ENCODE results near the gene TULP4.
A peak's percentile ranks its signal among the peaks of the same experiment; 100 is the strongest.

TULP4 gene

DNA sequence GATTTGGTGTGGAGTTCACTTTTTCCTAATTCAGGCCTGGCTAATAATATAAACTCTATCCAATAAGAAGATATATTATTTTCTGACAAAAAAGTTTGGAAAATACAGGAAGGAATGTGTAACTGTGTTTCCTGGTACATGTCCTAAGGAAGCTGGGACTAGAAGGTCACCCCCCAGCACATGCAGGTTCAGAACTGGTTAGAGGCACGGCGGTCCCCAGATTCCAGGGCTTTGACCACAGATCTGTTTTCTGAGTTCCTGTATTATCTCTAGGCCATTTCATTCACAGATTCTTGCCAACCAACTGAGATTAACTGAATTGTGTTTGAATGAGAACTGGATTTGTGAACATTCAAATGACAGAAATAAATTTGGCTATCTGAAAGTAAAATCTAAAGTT is 94.5 kb downstream of the TULP4 start:
- CTCF ChIA-PET = no interaction called here
- POLR2A ChIA-PET = no interaction called here
- WGBS (ENCODE audit: insufficient coverage) = no CpG with 5 or more reads among the region's 2 CpGs

GRCh38 chr6:158408013-158408412 is 95.7 kb downstream of the TULP4 start:
- Histone ChIP-seq H3K36me3 (ENCODE audit: control insufficient read depth in 4 of 4, insufficient read depth in 4 of 4, low read length in 3 of 4) (no peaks in the 10 kb centered on the region), H3K27ac (ENCODE audit: insufficient read depth in 1 of 2, low read depth in 1 of 2, low read length in 2 of 2, poor library complexity in 1 of 2, severe bottlenecking in 2 of 2) (no peak overlapping the region), H3K4me3 (ENCODE audit: control insufficient read depth in 1 of 7, extremely low read depth in 1 of 7, insufficient read depth in 4 of 7, low read depth in 2 of 7, low read length in 6 of 7) (no peak overlapping the region), H3K9me3 (ENCODE audit: control extremely low read depth in 1 of 5, control insufficient read depth in 4 of 5, insufficient read depth in 2 of 5, low read depth in 1 of 5, low read length in 4 of 5) (no peaks in the 10 kb centered on the region), H3K4me1 (ENCODE audit: control extremely low read depth in 1 of 4, control insufficient read depth in 4 of 4, insufficient read depth in 4 of 4, low read length in 3 of 4) (peaks cover 7 to 17% (median 9%) of the 10 kb centered on the region in 4 experiments), H3K27me3 (replicated peaks in 2 of 5; ENCODE audit: control insufficient read depth in 4 of 5, insufficient read depth in 5 of 5, low read length in 4 of 5) (no peaks in the 10 kb centered on the region)
- ChIA-PET POLR2A (no interaction called here), CTCF (no interaction called here)
- 100% methylated on average over 8 of the region's 9 CpGs for WGBS (ENCODE audit: insufficient coverage)
- no peak for DNase-seq

More for the DNA sequence above, 94.5 kb downstream of the TULP4 start:
- no peaks in the 10 kb centered on the region for H3K36me3 ChIP-seq (ENCODE audit: control insufficient read depth in 4 of 4, insufficient read depth in 4 of 4, low read length in 3 of 4)
- no peak overlapping the region for H3K4me3 ChIP-seq (ENCODE audit: control insufficient read depth in 1 of 7, extremely low read depth in 1 of 7, insufficient read depth in 4 of 7, low read depth in 2 of 7, low read length in 6 of 7)
- no peaks in the 10 kb centered on the region for H3K27me3 ChIP-seq (replicated peaks in 2 of 5; ENCODE audit: control insufficient read depth in 4 of 5, insufficient read depth in 5 of 5, low read length in 4 of 5)
- H3K4me1 ChIP-seq (ENCODE audit: control extremely low read depth in 1 of 4, control insufficient read depth in 4 of 4, insufficient read depth in 4 of 4, low read length in 3 of 4) = peaks cover 7 to 17% (median 9%) of the 10 kb centered on the region in 4 experiments
- DNase-seq = no peak
- no peak overlapping the region for H3K27ac ChIP-seq (ENCODE audit: insufficient read depth in 1 of 2, low read depth in 1 of 2, low read length in 2 of 2, poor library complexity in 1 of 2, severe bottlenecking in 2 of 2)
- no peaks in the 10 kb centered on the region for H3K9me3 ChIP-seq (ENCODE audit: control extremely low read depth in 1 of 5, control insufficient read depth in 4 of 5, insufficient read depth in 2 of 5, low read depth in 1 of 5, low read length in 4 of 5)

DNA sequence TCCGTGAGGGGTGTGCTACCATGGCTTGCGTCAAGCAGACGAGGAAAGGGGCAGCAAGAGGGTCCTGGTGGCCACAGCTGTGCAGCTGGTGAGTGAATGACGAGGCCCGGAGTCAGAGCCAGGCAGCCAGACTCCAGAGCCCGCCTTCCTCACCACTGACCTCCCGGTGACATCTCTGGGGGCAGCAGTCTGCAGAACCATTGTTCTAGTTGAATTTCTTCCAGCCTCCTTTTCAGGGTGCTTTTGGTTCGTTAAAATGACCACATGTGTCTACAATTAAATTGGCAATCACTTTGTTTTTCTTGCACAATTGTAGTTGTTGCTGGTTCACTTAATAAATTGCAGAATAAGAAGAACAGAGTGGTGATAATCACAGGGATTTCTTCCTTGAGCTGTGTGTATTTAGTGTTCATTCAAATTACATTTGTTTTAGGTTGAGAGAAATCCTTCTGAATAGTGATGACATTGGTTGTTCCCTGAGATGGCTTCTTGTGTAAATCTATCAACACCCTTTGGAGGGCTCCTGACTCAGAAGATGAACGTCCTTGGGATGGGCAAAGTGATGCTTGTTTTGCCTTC is 96.4 kb downstream of the TULP4 start:
- H3K27ac ChIP-seq (ENCODE audit: insufficient read depth in 1 of 2, low read depth in 1 of 2, low read length in 2 of 2, poor library complexity in 1 of 2, severe bottlenecking in 2 of 2) = no peak overlapping the region
- no peaks in the 10 kb centered on the region for H3K9me3 ChIP-seq (ENCODE audit: control extremely low read depth in 1 of 5, control insufficient read depth in 4 of 5, insufficient read depth in 2 of 5, low read depth in 1 of 5, low read length in 4 of 5)
- H3K36me3 ChIP-seq (ENCODE audit: control insufficient read depth in 4 of 4, insufficient read depth in 4 of 4, low read length in 3 of 4) = peaks cover 0 to 5% (median 1%) of the 10 kb centered on the region in 4 experiments
- ChIA-PET CTCF (interaction anchor here (1.2 kb wide), 1 partner anchor 16 kb away, joined by 3 read pairs; no protein-coding TSS in a partner anchor), POLR2A (no interaction called here)
- no peaks in the 10 kb centered on the region for H3K27me3 ChIP-seq (replicated peaks in 2 of 5; ENCODE audit: control insufficient read depth in 4 of 5, insufficient read depth in 5 of 5, low read length in 4 of 5)
- H3K4me3 ChIP-seq (ENCODE audit: control insufficient read depth in 1 of 7, extremely low read depth in 1 of 7, insufficient read depth in 4 of 7, low read depth in 2 of 7, low read length in 6 of 7) = no peak overlapping the region
- peaks cover 7 to 17% (median 9%) of the 10 kb centered on the region in 4 experiments for H3K4me1 ChIP-seq (ENCODE audit: control extremely low read depth in 1 of 4, control insufficient read depth in 4 of 4, insufficient read depth in 4 of 4, low read length in 3 of 4)
- peak in 1 of 3 donors; percentile 9 for DNase-seq
- 83% methylated on average over 8 of the region's 9 CpGs for WGBS (ENCODE audit: insufficient coverage)

DNA sequence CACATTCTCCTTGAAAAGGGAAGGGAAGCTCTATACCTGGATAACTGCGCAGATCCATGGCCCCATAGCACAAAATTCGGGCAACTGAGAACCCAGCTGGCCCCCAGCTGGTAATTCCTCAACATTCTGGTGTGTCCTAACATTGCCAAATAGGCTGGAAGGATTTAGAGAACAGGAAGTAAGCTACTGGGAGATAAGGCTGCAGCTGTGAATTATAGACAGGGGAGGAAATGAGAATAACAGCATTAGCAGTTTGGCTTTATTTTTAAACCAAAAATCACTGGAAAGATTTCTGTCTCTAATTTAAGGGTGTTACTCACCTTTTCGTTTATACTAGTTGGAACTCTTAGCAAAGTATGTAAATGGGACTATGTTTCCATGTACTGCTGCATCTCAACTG is 97.2 kb downstream of the TULP4 start:
- Histone ChIP-seq H3K9me3 (ENCODE audit: control extremely low read depth in 1 of 5, control insufficient read depth in 4 of 5, insufficient read depth in 2 of 5, low read depth in 1 of 5, low read length in 4 of 5) (no peaks in the 10 kb centered on the region), H3K27ac (ENCODE audit: insufficient read depth in 1 of 2, low read depth in 1 of 2, low read length in 2 of 2, poor library complexity in 1 of 2, severe bottlenecking in 2 of 2) (no peak overlapping the region), H3K36me3 (ENCODE audit: control insufficient read depth in 4 of 4, insufficient read depth in 4 of 4, low read length in 3 of 4) (peaks cover 0 to 13% (median 2%) of the 10 kb centered on the region in 4 experiments), H3K4me3 (ENCODE audit: control insufficient read depth in 1 of 7, extremely low read depth in 1 of 7, insufficient read depth in 4 of 7, low read depth in 2 of 7, low read length in 6 of 7) (peak overlapping the region in 1 of 7 experiments; percentile 12), H3K27me3 (replicated peaks in 2 of 5; ENCODE audit: control insufficient read depth in 4 of 5, insufficient read depth in 5 of 5, low read length in 4 of 5) (no peaks in the 10 kb centered on the region), H3K4me1 (ENCODE audit: control extremely low read depth in 1 of 4, control insufficient read depth in 4 of 4, insufficient read depth in 4 of 4, low read length in 3 of 4) (peaks cover 7 to 17% (median 9%) of the 10 kb centered on the region in 4 experiments)
- 17% methylated on average over 3 of the region's 3 CpGs for WGBS (ENCODE audit: insufficient coverage)
- ChIA-PET CTCF (interaction anchor here (1.2 kb wide), 1 partner anchor 17 kb away, joined by 3 read pairs; no protein-coding TSS in a partner anchor), POLR2A (no interaction called here)
- peak; percentile 62 to 92 (median 83) for DNase-seq

- H3K9me3 ChIP-seq (ENCODE audit: control extremely low read depth in 1 of 5, control insufficient read depth in 4 of 5, insufficient read depth in 2 of 5, low read depth in 1 of 5, low read length in 4 of 5) = no peaks in the 10 kb centered on the region
- no peak overlapping the region for H3K27ac ChIP-seq (ENCODE audit: insufficient read depth in 1 of 2, low read depth in 1 of 2, low read length in 2 of 2, poor library complexity in 1 of 2, severe bottlenecking in 2 of 2)
- no peak overlapping the region for H3K4me3 ChIP-seq (ENCODE audit: control insufficient read depth in 1 of 7, extremely low read depth in 1 of 7, insufficient read depth in 4 of 7, low read depth in 2 of 7, low read length in 6 of 7)
- POLR2A ChIA-PET = no interaction called here
- no peaks in the 10 kb centered on the region for H3K27me3 ChIP-seq (replicated peaks in 2 of 5; ENCODE audit: control insufficient read depth in 4 of 5, insufficient read depth in 5 of 5, low read length in 4 of 5)
- no peak for DNase-seq
- peaks cover 0 to 15% (median 4%) of the 10 kb centered on the region in 4 experiments for H3K36me3 ChIP-seq (ENCODE audit: control insufficient read depth in 4 of 4, insufficient read depth in 4 of 4, low read length in 3 of 4)
- 100% methylated on average over 2 of the region's 8 CpGs for WGBS (ENCODE audit: insufficient coverage)
- peaks cover 7 to 17% (median 9%) of the 10 kb centered on the region in 4 experiments for H3K4me1 ChIP-seq (ENCODE audit: control extremely low read depth in 1 of 4, control insufficient read depth in 4 of 4, insufficient read depth in 4 of 4, low read length in 3 of 4)
- CTCF ChIA-PET = interaction anchor here (1.0 to 1.3 kb wide), 2 partner anchors 9 to 11 kb away, joined by 3 read pairs; no protein-coding TSS in a partner anchor
Observed at GRCh38 chr6:158410784-158411183, 98.5 kb downstream of the TULP4 start.

- ChIA-PET CTCF (interaction anchor here (0.6 kb wide), 1 partner anchor 330 kb away, joined by 3 read pairs; no protein-coding TSS in a partner anchor), POLR2A (no interaction called here)
- no peaks in the 10 kb centered on the region for H3K27me3 ChIP-seq (replicated peaks in 2 of 5; ENCODE audit: control insufficient read depth in 4 of 5, insufficient read depth in 5 of 5, low read length in 4 of 5)
- H3K36me3 ChIP-seq (ENCODE audit: control insufficient read depth in 4 of 4, insufficient read depth in 4 of 4, low read length in 3 of 4) = peaks cover 0 to 16% (median 4%) of the 10 kb centered on the region in 4 experiments
- no peak overlapping the region for H3K27ac ChIP-seq (ENCODE audit: insufficient read depth in 1 of 2, low read depth in 1 of 2, low read length in 2 of 2, poor library complexity in 1 of 2, severe bottlenecking in 2 of 2)
- WGBS (ENCODE audit: insufficient coverage) = 100% methylated on average over 3 of the region's 4 CpGs
- no peak for DNase-seq
- no peak overlapping the region for H3K4me3 ChIP-seq (ENCODE audit: control insufficient read depth in 1 of 7, extremely low read depth in 1 of 7, insufficient read depth in 4 of 7, low read depth in 2 of 7, low read length in 6 of 7)
- H3K4me1 ChIP-seq (ENCODE audit: control extremely low read depth in 1 of 4, control insufficient read depth in 4 of 4, insufficient read depth in 4 of 4, low read length in 3 of 4) = peaks cover 7 to 17% (median 9%) of the 10 kb centered on the region in 4 experiments
- no peaks in the 10 kb centered on the region for H3K9me3 ChIP-seq (ENCODE audit: control extremely low read depth in 1 of 5, control insufficient read depth in 4 of 5, insufficient read depth in 2 of 5, low read depth in 1 of 5, low read length in 4 of 5)
Observed at GRCh38 chr6:158411998-158412397, 99.7 kb downstream of the TULP4 start.

GRCh38 chr6:158413028-158413427 is 100.8 kb downstream of the TULP4 start:
- Histone ChIP-seq H3K27me3 (replicated peaks in 2 of 5; ENCODE audit: control insufficient read depth in 4 of 5, insufficient read depth in 5 of 5, low read length in 4 of 5) (no peaks in the 10 kb centered on the region), H3K4me3 (ENCODE audit: control insufficient read depth in 1 of 7, extremely low read depth in 1 of 7, insufficient read depth in 4 of 7, low read depth in 2 of 7, low read length in 6 of 7) (no peak overlapping the region), H3K9me3 (ENCODE audit: control extremely low read depth in 1 of 5, control insufficient read depth in 4 of 5, insufficient read depth in 2 of 5, low read depth in 1 of 5, low read length in 4 of 5) (no peaks in the 10 kb centered on the region), H3K4me1 (ENCODE audit: control extremely low read depth in 1 of 4, control insufficient read depth in 4 of 4, insufficient read depth in 4 of 4, low read length in 3 of 4) (peaks cover 7 to 17% (median 8%) of the 10 kb centered on the region in 4 experiments), H3K27ac (ENCODE audit: insufficient read depth in 1 of 2, low read depth in 1 of 2, low read length in 2 of 2, poor library complexity in 1 of 2, severe bottlenecking in 2 of 2) (no peak overlapping the region), H3K36me3 (ENCODE audit: control insufficient read depth in 4 of 4, insufficient read depth in 4 of 4, low read length in 3 of 4) (peaks cover 0 to 17% (median 4%) of the 10 kb centered on the region in 4 experiments)
- no peak for DNase-seq
- CTCF ChIA-PET = no interaction called here
- POLR2A ChIA-PET = no interaction called here
- 96% methylated on average over 12 of the region's 16 CpGs for WGBS (ENCODE audit: insufficient coverage)
